Measurements from ENCODE around the gene MRPL16.
"Not testable (repeated sequence)": the region's sequence is repeated elsewhere in the genome, so short reads cannot be mapped to it uniquely, and the experiment has no call there.

Gene MRPL16

GRCh38 chr11:59810911-59811259 is 307 bp upstream of the MRPL16 start:
- DNase-seq (ENCODE audit: low spot score): no peak

GRCh38 chr11:59807047-59807610 is 3.4 kb downstream of the MRPL16 start:
- no peak for DNase-seq (ENCODE audit: low spot score)

- DNase-seq (ENCODE audit: low spot score): no peak
Measured at GRCh38 chr11:59804061-59804460, 6.5 kb downstream of the MRPL16 start.

- DNase-seq (ENCODE audit: low spot score): peak; percentile 63
Measured at GRCh38 chr11:59802639-59803176, 7.9 kb downstream of the MRPL16 start.

GRCh38 chr11:59801981-59802638 is 8.5 kb downstream of the MRPL16 start:
- peak; percentile 35 for DNase-seq (ENCODE audit: low spot score)

GRCh38 chr11:59801160-59801706 is 9.3 kb downstream of the MRPL16 start:
- DNase-seq (ENCODE audit: low spot score): no peak

GRCh38 chr11:59800390-59801025 is 10.1 kb downstream of the MRPL16 start:
- no peak for DNase-seq (ENCODE audit: low spot score)

GRCh38 chr11:59794417-59794816 is 16.2 kb downstream of the MRPL16 start:
- no peak for DNase-seq (ENCODE audit: low spot score)

GRCh38 chr11:59792507-59792906 is 18.1 kb downstream of the MRPL16 start:
- DNase-seq (ENCODE audit: low spot score): no peak

GRCh38 chr11:59791639-59792038 is 18.9 kb downstream of the MRPL16 start:
- no peak for DNase-seq (ENCODE audit: low spot score)

- peak; percentile 77 for DNase-seq (ENCODE audit: low spot score)
Measured at GRCh38 chr11:59787816-59788215, 22.8 kb downstream of the MRPL16 start.

- DNase-seq (ENCODE audit: low spot score): no peak
Measured at GRCh38 chr11:59787255-59787588, 23.4 kb downstream of the MRPL16 start.

- DNase-seq (ENCODE audit: low spot score): no peak
Measured at GRCh38 chr11:59785818-59786217, 24.8 kb downstream of the MRPL16 start.

GRCh38 chr11:59784441-59784840 is 26.1 kb downstream of the MRPL16 start:
- DNase-seq (ENCODE audit: low spot score): not testable (repeated sequence)

- no peak for DNase-seq (ENCODE audit: low spot score)
Measured at GRCh38 chr11:59783632-59784090, 26.9 kb downstream of the MRPL16 start.

- no peak for DNase-seq (ENCODE audit: low spot score)
Measured at GRCh38 chr11:59782080-59782479, 28.5 kb downstream of the MRPL16 start.

GRCh38 chr11:59779487-59779886 is 31.1 kb downstream of the MRPL16 start:
- no peak for DNase-seq (ENCODE audit: low spot score)

GRCh38 chr11:59778122-59778521 is 32.5 kb downstream of the MRPL16 start:
- DNase-seq (ENCODE audit: low spot score): no peak

- no peak for DNase-seq (ENCODE audit: low spot score)
Measured at GRCh38 chr11:59777104-59777503, 33.5 kb downstream of the MRPL16 start.

- peak; percentile 73 for DNase-seq (ENCODE audit: low spot score)
Measured at GRCh38 chr11:59776210-59777066, 34.1 kb downstream of the MRPL16 start.

GRCh38 chr11:59773083-59773440 is 37.5 kb downstream of the MRPL16 start:
- DNase-seq (ENCODE audit: low spot score): no peak

- no peak for DNase-seq (ENCODE audit: low spot score)
Measured at GRCh38 chr11:59771605-59772004, 39.0 kb downstream of the MRPL16 start.
